ENCODE data around the gene MYH13. TPM values are rescaled to one million over a fixed set of nuclear protein-coding genes. Genes with fewer than 3 reads are reported as not detected.

MYH13 gene
- total RNA-seq, 1 experiment from 2014 or later: not detected

DNA sequence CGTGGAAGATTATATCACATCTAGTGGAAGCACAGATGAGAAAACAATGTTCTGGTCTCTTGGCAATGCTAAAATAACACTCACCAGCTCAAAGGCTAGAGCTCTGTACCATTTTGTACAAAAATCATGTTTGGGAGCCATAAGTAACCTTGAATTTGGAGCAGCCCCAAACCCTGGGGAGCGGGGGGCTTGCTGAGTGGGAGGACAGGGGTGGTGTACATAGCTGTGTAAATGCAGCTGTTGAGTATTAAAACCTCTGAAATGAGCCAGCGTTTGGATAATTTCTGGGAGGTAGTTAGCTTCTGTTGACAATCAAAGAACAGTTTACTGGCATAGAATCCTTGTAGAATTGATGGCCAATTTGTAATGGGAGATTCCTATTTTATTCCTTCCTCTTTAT, 44.6 kb upstream of the MYH13 start:
- Histone ChIP-seq H3K18ac (ENCODE audit: insufficient read length, low read depth, low read length) (no peak overlapping the region), H3K27me3 (ENCODE audit: insufficient read depth, low read length) (no peaks in the 10 kb centered on the region), H3T11ph (ENCODE audit: low read length) (no peak overlapping the region), H3K4me2 (ENCODE audit: insufficient read depth, insufficient read length, low read length) (no peak overlapping the region), H3K4ac (ENCODE audit: low read depth, low read length) (no peak overlapping the region), H3K56ac (ENCODE audit: insufficient read length, low read depth, low read length) (no peak overlapping the region), H4K8ac (replicated peaks; ENCODE audit: insufficient read length, low read depth, low read length) (no peak overlapping the region), H2BK15ac (ENCODE audit: low read depth, low read length) (no peak overlapping the region), H3K4me1 (ENCODE audit: insufficient read depth, low read length) (peaks cover 3% of the 10 kb centered on the region), H4K5ac (ENCODE audit: insufficient read length, low read depth, low read length) (no peak overlapping the region), H3K79me1 (ENCODE audit: insufficient read depth, low read depth, low read length, poor library complexity, severe bottlenecking) (no peaks in the 10 kb centered on the region), H2BK5ac (ENCODE audit: insufficient read length, low read length) (no peak overlapping the region), H2BK12ac (ENCODE audit: insufficient read length, low read depth, low read length) (no peak overlapping the region), H2AFZ (ENCODE audit: low read length) (no peak overlapping the region), H4K91ac (ENCODE audit: insufficient read length, low read depth, low read length) (no peak overlapping the region), H2AK5ac (ENCODE audit: insufficient read length, low read length) (no peak overlapping the region), H4K20me1 (ENCODE audit: control insufficient read depth, insufficient read depth, insufficient read length) (no peaks in the 10 kb centered on the region), H3K23me2 (ENCODE audit: insufficient read length, low read depth, low read length, poor library complexity, severe bottlenecking) (no peaks in the 10 kb centered on the region), H2BK120ac (ENCODE audit: low read depth, low read length, poor library complexity, severe bottlenecking) (no peak overlapping the region), H3K9me3 (ENCODE audit: control insufficient read depth, low read depth, low read length) (no peaks in the 10 kb centered on the region), H3K79me2 (ENCODE audit: insufficient read depth, low read length) (no peaks in the 10 kb centered on the region), H3K27ac (ENCODE audit: insufficient read length, low read depth, low read length) (no peak overlapping the region), H3K14ac (ENCODE audit: insufficient read depth, low read length) (no peak overlapping the region), H3K23ac (ENCODE audit: insufficient read length, low read depth, low read length) (no peak overlapping the region), H3K9ac (ENCODE audit: extremely low read depth, insufficient read length, low read length) (no peak overlapping the region), H2BK20ac (ENCODE audit: low read depth, low read length, poor library complexity, severe bottlenecking) (no peak overlapping the region)
- Mint-ChIP-seq H3K4me1 (peaks cover 26% of the 10 kb centered on the region in 2 experiments), H3K4me3 (peak overlapping the region in 1 of 2 experiments; percentile 22; a peak in 1 of 5 replicates), H3K27me3 (ENCODE audit: low read depth) (no peaks in the 10 kb centered on the region; the same call in 1 of the 2 replicates), H3K36me3 (ENCODE audit: insufficient read depth in 1 of 3, low read depth in 3 of 3) (no peaks in the 10 kb centered on the region), H3K9me3 (no peaks in the 10 kb centered on the region), H3K27ac (peak overlapping the region; percentile 10 to 80 (median 17); a peak in 5 of 7 replicates)
- no CpG with 5 or more reads among the region's 3 CpGs for WGBS (ENCODE audit: extremely low coverage, insufficient read length, low lambda C conversion rate)
- no peak for DNase-seq
- TF ChIP-seq, protein P1, sequence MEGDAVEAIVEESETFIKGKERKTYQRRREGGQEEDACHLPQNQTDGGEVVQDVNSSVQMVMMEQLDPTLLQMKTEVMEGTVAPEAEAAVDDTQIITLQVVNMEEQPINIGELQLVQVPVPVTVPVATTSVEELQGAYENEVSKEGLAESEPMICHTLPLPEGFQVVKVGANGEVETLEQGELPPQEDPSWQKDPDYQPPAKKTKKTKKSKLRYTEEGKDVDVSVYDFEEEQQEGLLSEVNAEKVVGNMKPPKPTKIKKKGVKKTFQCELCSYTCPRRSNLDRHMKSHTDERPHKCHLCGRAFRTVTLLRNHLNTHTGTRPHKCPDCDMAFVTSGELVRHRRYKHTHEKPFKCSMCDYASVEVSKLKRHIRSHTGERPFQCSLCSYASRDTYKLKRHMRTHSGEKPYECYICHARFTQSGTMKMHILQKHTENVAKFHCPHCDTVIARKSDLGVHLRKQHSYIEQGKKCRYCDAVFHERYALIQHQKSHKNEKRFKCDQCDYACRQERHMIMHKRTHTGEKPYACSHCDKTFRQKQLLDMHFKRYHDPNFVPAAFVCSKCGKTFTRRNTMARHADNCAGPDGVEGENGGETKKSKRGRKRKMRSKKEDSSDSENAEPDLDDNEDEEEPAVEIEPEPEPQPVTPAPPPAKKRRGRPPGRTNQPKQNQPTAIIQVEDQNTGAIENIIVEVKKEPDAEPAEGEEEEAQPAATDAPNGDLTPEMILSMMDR (conservative IDR thresholded peaks at IDR 0.05): no peak
